HG03342 (cell line): ENCODE measurements around the gene HOXB2.

Source experiments
- ATAC-seq: cut with Tn5 transposase; IDR thresholded peaks from one replicate; pipeline ENCODE4 v1.9.1; 2021; ENCODE audit warnings: mild to moderate bottlenecking, moderate library complexity; ENCODE audit not compliant: unreplicated experiment

HOXB2 gene

DNA sequence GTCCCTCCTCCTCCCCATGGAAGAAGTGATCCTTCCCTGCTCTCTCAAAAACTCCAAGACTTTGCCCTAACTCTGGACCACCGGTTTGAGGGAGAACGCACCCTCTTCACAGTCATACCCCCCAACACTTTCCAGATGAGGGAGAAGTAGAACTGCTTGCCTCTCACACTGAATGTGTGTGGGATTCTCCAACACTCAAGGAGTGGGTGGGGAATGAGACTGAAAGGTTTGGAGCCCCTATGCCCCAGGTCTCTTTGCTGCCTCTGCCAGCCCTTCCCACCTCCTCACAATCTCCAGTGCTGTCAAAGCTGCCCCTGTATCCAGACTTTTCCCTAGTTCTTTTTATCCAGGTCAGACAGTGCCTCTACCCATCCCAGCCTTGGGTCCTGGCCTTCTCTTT is 21.8 kb upstream of the HOXB2 start:
- ATAC-seq, result no peak

DNA sequence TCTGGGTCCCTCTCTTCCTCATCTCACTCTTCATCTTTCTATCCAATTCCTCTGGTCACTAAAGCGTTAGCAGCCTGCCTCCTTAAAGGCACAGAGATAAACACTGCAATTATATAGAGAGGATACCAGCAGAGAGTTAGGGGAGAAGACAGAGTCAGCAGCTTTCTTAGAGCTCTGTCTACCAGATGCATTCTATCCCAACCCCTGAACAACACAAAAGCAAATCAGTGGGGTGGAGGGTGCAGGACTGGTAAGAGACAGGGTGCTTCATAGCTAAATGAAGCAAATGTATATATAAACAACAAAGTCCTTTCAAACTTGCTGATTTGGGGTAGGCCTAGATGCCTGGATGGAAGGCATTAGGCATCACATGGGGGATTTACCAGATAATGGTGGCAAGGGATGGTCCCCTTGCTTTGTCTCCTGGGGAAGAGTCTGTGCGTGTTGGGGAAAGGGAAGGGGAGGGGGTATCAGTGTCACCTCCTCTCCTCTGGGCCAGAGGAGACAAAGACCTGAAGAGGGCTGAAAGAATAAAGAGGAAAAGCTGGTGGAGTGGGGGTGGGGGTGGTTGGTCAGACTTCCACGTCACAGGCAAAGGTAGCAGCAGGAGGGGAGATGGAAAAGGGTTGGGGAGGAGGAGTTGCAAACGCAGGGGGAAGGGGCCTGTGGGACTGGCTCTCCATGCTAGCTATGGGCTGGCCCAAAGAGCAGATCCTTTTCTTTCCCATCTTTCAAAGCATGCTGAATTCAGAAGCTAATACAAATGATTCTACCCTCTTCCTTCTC is 21.2 kb upstream of the HOXB2 start:
- ATAC-seq, result no peak

DNA sequence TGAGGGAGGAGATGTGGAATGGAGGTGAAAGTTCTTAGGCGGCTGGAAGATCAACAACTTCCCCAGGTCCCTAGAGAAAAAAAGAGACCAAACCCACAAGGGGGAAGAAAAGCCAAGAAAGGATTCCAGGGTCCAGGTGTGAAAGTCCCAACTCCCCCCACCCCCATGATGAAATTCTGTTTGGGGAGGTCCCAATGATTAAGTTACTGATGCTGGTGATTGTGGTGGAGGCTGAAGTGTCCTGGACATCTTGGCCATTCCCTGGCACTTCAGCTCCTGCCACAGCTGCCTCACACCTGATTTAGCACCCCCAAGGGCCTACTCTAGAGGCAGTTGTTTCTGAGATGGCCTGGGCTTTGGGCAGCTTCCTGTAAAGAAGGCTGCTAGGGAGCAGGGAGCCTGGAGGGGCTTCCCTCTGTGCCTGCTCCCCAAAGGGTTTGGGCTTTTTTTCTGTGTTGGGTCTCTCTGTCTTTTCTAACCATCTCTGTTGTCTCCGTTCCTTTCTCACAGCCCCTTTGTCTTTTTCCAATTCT is 20.2 kb upstream of the HOXB2 start:
- no peak for ATAC-seq

DNA sequence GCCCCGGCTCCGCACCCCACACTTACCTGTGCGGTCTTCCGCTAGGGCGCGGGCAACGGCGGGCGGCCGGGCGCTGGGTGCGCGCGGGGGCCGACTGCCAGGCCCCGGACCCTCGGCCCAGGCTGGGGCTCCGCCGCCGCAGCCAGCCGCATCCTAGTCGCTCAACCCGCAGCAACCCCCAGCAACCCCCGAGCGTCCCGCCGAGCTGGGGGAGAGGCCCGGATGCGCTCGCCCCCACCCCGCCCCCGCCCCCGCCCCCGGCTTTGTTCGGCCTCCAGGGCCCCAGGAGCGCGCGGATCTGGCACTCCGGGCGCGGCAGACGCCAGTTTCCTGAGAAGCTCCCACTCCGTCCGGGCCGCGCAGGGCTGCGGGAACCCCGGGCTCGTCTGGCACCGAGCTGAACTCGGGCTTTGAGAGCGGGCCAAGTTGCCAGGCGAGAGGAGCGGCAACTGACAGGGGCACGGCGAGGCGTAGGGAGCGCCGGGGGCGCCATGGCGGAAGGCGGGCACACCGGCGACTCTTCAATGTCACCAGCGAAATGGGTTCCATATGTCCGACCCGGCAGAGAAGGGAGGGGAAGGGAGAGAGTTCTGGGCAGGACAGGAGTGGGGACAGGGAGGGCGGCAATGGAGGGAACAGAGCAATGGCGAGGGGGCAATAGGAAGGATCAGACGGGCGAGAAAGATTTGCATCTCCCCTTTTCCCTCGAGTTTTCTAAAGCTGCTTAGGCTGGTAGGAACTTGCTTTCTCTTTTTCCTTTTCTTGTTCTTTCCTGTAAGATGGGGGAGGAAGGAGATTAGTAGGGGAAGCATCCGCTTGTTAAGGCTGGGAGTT is 19.5 kb upstream of the HOXB2 start:
- no peak for ATAC-seq

DNA sequence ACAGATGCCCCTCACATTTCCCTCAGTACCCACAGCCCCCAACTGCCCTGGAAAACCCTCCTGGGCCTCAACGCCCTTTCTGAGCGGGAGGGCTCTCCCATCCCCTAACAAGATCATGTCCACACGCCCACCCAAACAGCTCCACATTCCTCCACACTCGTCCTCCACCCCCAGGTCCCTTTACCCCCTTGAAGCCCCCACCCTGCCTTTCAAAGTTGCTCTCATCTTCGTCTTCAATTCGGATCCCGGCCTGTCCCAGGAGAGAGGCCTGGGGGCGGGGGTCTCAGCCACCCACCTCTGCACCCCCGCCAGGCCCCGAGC is 18.9 kb upstream of the HOXB2 start:
- no peak for ATAC-seq

DNA sequence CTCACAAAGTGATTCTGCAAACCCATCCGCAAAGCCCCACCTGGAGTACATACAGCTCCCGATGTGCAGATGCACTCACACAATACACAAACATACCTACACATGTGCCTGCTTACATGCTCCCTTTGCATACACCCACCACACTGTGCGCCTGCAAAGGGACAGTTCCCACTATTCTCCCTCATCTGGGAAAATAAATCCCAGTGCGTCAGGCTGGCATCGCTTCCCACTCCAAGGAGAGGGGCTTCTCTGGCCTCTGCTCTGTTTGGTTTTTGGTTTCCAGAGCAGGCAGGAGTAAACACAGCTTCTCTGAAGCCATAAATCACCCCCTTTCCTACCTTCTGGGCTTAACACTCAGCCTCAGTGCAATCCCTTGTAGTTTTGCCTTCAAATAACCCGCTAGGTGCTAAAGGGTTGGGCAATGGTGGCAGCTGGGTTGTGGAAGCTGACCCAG is 18.5 kb upstream of the HOXB2 start:
- ATAC-seq, result no peak

DNA sequence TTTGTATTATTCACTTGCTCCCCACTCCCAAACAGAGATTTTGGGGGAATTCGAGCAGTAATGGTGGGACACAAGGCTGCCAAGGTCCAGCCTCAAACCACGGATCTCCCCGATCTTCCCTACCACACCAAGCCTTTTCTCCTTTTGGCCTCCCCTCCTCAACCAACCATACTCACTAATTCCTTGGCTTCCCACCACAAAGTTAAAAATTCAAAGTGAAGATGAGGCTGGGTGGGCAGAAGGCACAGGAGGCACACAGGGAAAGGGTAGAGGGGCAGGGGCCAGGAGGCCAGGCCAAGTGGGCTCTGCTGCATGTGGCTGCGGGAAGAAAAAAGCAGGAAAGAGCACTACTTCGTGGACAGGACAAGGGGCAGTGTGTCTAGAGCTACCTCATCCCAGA is 18.0 kb upstream of the HOXB2 start:
- no peak for ATAC-seq

DNA sequence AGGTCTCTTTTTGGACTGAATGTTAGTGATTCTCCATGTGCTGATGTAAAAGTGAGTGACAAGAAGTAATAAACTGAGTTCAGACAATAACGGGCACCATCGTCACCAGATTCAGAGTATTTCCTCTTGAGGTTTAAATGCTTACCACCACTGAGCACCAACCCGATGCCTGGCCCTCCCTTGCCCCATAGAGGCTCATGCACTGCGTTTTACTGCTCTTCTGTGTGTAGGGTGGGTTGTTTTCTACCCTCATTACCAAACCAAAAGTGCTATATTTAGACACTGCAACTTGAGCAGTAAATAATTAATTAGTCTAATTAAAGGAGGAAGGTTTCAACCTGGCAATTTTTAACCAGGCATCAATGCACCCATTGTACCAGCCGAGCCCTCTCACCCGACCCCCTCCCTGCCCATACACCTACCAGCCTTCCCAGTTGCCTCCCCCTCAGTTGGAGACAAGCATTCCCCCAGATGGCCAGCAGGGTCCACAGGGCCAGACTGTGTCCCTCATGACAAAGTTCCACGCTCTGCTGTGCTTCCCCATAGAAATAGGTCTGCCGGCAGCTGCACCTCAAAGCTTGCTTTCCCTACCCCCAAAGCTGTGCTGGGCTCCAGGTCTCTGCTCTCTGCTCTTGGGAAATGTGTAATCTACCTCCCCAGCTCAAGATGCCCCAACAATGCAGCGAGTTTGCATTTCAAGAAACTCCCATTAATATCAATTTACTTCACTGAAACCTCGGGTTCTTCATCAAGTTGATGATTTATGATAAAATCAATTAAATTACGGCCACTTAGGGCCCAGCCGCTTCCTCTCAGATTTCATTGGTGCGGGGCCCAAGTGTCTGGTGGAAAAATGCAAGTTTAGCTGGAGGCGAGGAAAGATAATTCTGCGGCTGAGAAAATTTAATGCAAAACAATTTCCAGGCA is 17.2 kb upstream of the HOXB2 start:
- peak; percentile 55 for ATAC-seq

DNA sequence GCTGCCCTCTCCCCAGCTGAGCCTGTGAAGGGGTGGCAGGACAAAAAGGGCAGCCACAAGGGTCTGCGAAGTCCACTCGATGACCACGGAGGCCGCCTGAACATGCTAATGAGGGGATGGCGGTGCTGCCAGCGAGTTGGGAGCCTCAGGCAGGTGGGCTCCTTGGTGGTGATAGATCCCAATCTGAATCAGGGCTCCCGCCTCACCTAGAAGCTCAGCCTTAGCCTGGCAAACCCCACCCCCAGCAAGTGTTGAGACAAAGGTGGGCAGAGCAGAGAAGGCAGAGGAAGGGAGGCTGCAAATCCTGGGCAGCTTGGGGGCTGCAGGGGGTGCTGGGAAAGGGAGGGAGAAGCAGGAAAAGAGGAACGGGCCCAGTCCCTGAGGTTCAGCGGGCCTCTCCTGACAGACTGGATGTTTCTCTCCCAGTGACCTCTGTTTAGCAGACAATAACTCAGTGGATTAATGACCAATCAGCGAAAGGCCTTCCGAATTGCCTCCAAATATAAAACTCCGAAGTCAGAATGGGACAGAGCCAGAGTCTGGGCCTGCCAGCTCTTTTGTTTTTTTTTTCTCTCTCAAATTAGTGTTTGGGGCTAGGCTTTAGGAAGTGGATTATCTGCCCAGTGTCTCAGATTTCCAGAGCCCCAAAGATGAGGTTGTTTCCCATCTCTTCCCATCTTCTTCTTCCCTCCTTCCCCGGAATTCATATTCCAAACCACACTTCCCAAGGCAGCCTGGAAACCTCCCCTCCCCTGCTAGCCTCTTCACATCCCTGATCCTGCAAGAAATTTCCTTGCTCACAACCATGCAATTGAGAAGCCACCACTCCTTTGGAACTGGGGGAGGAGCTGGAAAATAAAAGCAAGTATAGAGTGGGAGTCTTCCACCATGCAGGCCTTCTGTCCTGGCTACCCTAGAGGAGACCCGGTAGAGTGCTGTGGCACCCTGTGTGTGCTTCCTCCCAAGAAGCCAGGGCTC is 15.2 kb upstream of the HOXB2 start:
- ATAC-seq, result no peak

DNA sequence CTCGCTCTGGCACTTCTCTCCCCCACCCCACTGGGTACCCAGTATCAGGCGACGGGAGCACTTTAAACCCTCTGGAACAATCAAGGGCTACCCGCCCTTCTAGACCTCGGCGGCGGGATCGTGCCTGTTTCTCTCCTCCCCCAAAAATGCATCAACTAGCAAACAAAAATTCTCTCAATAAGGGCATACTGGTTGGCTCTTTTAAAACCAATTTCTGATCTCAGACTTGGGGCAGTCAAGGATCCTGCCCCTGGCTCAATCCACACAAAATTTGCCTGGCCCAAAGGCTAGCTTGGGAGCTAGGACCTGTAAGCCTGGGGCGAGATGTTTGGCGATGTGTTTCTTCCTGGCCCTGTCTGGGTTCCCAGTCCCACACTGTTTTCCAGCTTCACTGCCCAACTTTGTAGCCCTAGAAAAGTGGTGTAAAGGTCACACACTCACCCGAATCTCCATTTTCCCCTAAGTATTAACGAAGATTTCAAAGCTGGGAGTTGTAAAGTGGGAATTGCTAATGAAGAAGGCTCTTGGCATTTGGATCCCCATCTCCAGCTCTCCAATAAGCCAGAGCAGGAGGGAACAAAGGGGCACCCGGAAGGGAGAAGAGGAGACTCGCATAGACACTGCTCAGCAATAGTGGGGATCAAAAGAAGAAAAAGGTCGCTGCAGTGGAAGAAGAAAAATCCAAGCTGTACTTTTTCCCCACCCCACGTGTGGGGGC is 14.4 kb upstream of the HOXB2 start:
- no peak for ATAC-seq

DNA sequence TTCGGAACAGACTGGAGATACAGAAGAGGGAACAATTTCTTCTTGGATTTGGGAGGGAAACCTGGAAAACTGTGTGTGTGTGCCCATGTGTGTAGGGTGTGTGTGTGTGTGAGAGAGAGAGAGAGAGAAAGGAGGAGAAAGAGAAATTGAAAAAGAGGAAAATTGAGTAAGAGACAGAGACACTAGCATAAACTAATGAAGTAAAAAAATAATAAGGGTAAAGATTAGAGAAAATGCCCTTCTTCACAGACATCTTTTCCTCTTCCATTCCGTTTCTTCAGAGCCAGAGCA is 13.9 kb upstream of the HOXB2 start:
- no peak for ATAC-seq

DNA sequence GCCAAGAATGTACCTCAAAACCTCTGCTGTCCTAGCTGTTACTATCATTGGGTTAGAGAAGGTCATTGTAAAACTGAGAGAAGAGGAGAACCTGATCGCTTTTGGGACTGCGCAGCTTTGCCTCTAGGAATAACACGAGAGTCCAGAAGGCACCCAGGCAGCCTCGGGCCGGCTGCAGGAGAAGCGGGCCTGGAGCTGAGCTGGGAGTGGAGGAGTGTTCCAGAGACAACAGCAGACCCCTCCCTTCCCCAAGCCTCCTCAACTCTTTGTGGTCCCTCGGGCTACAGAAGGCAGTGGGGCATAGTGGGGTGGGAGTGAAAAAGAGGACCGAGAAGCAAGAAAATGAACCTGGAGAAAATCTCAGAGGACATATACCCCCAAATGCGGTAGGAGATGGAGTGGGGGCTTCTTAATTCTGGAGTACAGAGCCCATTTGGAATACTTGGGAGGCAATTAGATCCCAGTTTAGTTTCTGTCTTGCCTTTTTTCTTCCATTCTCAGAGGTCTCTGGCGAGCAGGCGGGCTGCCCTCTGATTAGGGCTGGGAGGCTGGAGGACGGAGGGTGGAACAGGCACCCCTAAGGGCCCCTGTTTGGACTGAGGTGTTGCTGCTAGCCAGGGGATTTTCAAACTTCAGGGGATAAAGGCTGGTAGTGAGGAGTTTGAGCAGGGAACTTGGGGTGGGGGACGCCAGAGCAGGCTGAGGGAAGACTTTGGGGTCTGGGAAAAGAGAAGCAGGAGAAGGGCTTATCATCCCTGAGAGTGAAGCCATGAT is 13.3 kb upstream of the HOXB2 start:
- ATAC-seq, result no peak

DNA sequence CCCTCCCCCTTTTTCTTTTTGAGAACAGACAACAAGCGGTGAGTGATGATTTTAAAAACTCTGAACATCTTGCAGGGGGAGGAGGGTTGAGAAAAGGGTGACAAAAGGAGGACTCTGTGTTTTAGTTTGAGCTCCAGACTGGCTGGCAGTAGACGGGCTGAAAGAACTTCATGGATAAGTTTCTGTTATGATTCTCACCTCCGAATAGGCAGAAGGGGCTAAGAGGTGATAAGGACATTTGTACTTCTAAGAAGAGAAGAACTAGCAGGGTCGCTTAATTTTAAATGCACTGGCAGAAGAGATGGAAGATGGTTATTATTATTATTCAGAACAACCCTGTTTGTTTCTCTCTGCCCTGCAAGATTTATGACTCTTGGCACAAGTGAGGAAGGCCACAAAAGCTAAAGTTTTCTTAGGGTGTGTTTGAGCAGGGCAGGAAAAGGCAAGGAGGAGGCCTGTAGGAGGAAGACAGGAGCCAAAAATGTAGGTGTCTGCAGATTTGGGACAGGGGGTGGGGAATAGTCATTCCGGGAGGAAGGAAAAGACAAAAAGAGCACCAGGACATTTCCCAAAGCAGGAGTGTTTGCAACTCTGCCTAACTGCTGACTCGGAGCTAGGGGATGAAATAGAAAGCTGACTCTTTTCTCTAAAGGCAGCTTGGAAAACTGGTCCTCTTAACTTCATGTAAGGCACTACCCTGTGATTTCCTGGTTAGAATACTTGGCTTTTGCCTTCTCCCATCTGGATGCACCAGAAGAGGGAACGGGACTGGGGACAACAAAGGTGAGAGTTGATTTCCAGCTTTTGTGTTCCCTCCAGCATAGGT is 11.9 kb upstream of the HOXB2 start:
- no peak for ATAC-seq

DNA sequence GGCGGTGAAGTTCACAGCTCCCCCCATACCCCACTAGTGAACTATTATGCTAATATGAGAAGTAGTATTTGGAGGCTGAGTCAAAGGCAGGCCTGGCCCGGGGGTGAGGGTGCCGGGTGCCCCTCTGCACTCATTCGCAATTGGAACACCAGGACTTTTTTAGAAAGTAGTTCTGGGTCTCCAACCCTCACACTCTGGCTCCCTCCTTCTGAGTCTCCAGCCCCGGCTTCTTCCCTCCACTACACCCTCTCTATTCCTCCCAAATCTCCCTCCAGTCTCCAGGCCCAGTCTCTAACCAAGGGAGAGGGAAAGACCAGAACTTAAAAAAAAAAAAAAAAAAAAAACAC is 11.3 kb upstream of the HOXB2 start:
- ATAC-seq, result no peak

DNA sequence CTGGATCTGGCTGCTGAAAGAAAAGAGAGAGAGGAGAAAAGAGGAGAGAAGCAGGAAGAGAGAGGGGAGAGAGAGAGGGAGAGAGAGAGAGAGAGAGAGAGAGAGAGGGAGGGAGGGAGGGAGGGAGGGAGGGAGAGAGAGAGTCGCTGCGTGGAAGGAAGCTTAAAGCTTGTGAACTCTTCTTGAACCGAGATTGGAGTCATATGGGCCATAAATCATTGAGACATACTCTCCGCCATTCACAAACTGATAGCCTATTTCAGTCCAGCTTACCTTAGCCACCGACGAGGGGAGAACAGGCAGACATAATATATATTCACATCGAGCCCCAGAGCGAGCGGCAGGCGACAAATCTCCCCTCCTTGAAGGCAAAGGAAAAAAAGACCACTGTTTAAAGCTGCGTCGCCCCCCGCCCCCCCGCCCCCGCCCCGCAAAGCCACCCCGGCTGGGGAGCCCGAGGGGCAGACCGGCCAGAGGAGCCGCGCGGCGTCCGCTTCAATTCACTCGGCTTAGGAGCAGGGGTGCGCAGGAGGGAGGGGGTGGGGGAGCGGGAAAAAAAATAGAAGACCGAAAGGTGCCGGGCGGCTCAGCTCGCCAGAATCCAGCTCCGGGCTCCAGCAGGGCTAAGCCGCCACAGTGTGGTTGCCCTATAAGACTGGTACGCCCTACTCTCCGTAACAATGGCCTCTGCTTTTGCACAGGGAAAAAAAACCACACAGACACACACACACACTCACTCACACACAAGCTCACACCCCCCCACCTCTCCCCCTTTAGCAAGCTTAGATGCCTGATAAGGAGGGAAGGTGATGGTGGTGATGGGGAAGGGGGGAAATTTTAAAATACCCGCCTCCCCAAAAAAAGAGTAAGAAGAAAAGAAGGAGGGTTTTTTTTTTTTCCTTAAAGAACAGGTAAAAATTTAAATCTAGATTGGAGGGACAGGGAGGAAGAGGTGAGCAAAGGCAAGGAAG is 10.6 kb upstream of the HOXB2 start:
- no peak for ATAC-seq

DNA sequence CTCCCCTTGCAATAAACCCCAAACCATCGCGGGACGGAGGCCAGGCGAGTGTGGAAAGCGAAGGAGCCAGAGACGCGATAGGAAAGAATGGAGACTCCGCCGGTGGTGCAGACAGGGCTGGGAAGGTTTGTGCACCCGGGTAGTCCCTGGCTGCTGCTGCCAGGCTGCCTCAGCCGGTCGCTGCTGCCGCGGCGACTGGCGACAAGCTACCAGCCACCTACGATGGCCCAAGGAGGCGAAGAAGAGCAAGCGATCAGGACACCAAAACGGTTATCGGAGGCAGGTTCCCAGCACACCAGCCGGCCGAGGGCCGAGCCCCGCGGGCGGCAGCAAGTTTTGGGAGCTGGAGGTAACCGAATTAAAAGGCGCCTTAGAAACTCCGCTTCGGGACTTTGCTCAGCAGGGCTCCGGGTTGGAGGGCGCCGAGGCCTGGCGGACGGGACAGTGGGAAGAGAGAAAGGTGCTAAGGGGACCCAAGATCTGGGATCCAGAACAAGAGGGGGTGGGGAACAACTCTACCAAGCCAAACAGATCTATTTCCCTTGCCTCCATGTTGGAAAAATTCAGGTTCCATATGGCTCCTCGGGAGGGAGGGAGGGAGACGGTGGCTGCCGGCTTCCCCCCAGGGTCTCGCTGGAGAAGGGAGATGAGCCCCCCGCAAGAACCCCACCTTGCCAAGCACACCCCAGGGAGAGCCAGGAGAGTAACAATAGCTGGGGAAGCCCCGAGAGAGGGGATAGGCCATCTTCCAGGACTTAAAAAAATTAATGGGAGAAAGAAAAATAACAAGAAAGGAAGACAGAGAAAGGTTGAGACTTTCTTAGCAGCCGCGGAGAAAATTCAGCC is 9.7 kb upstream of the HOXB2 start:
- ATAC-seq, result no peak
